GM12878 (cell line): ENCODE data around the gene SEC22C. TPM values are rescaled to one million over a fixed set of nuclear protein-coding genes. Genes with fewer than 3 reads are reported as not detected.

Experiments
- ATAC-seq: fragments of 200-7000 bp; cut with Tn5 transposase; 3 replicates; pipeline ENCODE4 v1.9.1; 2020; ENCODE audit warnings: mild to moderate bottlenecking, moderate library complexity
- BruUV-seq: library from RNA; stranded (reverse); fragments of 400-500 nt; replicated peaks from 2 replicates; lab custom pipeline; 2021; lab: Mats Ljungman, UMichigan
- CTCF ChIA-PET: fragments of 300-600 bp; sonication (Branson Sonifier 250); formaldehyde crosslinking; extraction: SDS; loops from one replicate; lab custom pipeline; 2021; ENCODE audit warnings: inconsistent platforms; lab: Yijun Ruan, JAX
- POLR2A ChIA-PET: fragments of 350-600 bp; formaldehyde crosslinking; extraction: SDS; loops from one replicate; lab custom pipeline; 2021; ENCODE audit warnings: inconsistent platforms; lab: Charles Lee
- RAD21 ChIA-PET: fragments of 300-600 bp; sonication (Branson Sonifier 250); formaldehyde crosslinking; loops from one replicate; lab custom pipeline; 2023; ENCODE audit warnings: antibody characterized with exemption; ENCODE audit not compliant: unreplicated experiment; lab: Charles Lee
- SMC1A ChIA-PET: fragments of 300-600 bp; sonication (Branson Sonifier 250); formaldehyde crosslinking; loops from one replicate; lab custom pipeline; 2023; ENCODE audit not compliant: unreplicated experiment, uncharacterized antibody; lab: Charles Lee
- DNase-seq: peaks from one replicate; pipeline ENCODE4 v3.0.0-alpha.2; 2011; ENCODE audit warnings: low read depth, low spot score
- FAIRE-seq: peaks from 3 replicates; lab custom pipeline; 2011; peaks lifted over from hg19 to GRCh38; lab: Jason Lieb, UNC
- H2AFZ ChIP-seq: 2 replicates; pipeline ENCODE4 v1.6.0; 2011; ENCODE audit warnings: low read depth, low read length, control low read depth; ENCODE audit not compliant: control insufficient read depth
- H3K27ac ChIP-seq: 2 replicates; pipeline ENCODE4 v1.5.1; 2011; ENCODE audit warnings: control low read depth; ENCODE audit not compliant: control insufficient read depth, insufficient read depth
- H3K27me3 ChIP-seq, 2 experiments: replicated peaks in 1 of 2; 2 replicates each; pipeline versions ENCODE4 v1.6.0 to v1.6.1; 2011; ENCODE audit warnings: low read length in 1 of 2; ENCODE audit not compliant: control insufficient read depth in 2 of 2, insufficient read depth in 2 of 2
- H3K36me3 ChIP-seq, 2 experiments: 2 replicates each; pipeline ENCODE4 v1.5.1; 2011; ENCODE audit warnings: low read length in 1 of 2; ENCODE audit not compliant: control insufficient read depth in 2 of 2, insufficient read depth in 2 of 2
- H3K4me1 ChIP-seq: 2 replicates; pipeline ENCODE4 v1.6.1; 2011; ENCODE audit warnings: mild to moderate bottlenecking, low read length, moderate library complexity, mixed read lengths; ENCODE audit not compliant: control insufficient read depth, insufficient read depth
- H3K4me2 ChIP-seq: 2 replicates; pipeline ENCODE4 v1.6.0; 2011; ENCODE audit warnings: control low read depth; ENCODE audit not compliant: control insufficient read depth, insufficient read depth
- H3K4me3 ChIP-seq: fragments of 200-600 bp; sonication (generic); 2 replicates; pipeline ENCODE4 v1.5.1; 2016
- H3K79me2 ChIP-seq: 2 replicates; pipeline ENCODE4 v1.6.0; 2011; ENCODE audit warnings: low read length; ENCODE audit not compliant: control insufficient read depth, insufficient read depth
- H3K9ac ChIP-seq: 2 replicates; pipeline ENCODE4 v1.8.0; 2011; ENCODE audit warnings: low read length, control low read depth, mixed read lengths; ENCODE audit not compliant: control insufficient read depth, insufficient read depth
- H3K9me3 ChIP-seq: replicated peaks from 3 replicates; pipeline ENCODE4 v1.5.1; 2011; ENCODE audit warnings: mild to moderate bottlenecking, low read length; ENCODE audit not compliant: control insufficient read depth, insufficient read depth
- H4K20me1 ChIP-seq: 2 replicates; pipeline ENCODE4 v1.6.0; 2011; ENCODE audit not compliant: control insufficient read depth, insufficient read depth
- ASH2L ChIP-seq: fragments of 300-600, 200-600 bp; sonication (generic); IDR thresholded peaks from 2 replicates; pipeline ENCODE4 v1.6.1; 2017; ENCODE audit warnings: low read depth, mild to moderate bottlenecking, borderline replicate concordance
- BHLHE40 ChIP-seq, 2 experiments: fragments of 450-650 bp in 1 of 2; IDR thresholded peaks; 2 replicates each; pipeline ENCODE4 v1.6.1; 2011 to 2017; ENCODE audit warnings: low read depth in 2 of 2, borderline replicate concordance in 1 of 2, improper control_type of control experiment in 1 of 2, low read length in 1 of 2, mild to moderate bottlenecking in 1 of 2
- IKZF1 ChIP-seq: fragments of 450-650 bp; conservative IDR thresholded peaks from 2 replicates; pipeline ENCODE4 v1.6.1; 2017; ENCODE audit warnings: antibody characterized with exemption, mild to moderate bottlenecking
- LARP7 ChIP-seq: fragments of 450-650 bp; IDR thresholded peaks from 2 replicates; pipeline ENCODE4 v1.6.1; 2017; ENCODE audit warnings: mild to moderate bottlenecking
- NR2C2 ChIP-seq: IDR thresholded peaks from 2 replicates; pipeline ENCODE4 v1.6.1; 2011; ENCODE audit warnings: borderline replicate concordance, low read depth; ENCODE audit not compliant: control insufficient read depth, insufficient read length
- SMC3 ChIP-seq: IDR thresholded peaks from 2 replicates; pipeline ENCODE4 v1.6.1; 2011; ENCODE audit warnings: low read length, improper control_type of control experiment, borderline replicate concordance
- SP1 ChIP-seq: IDR thresholded peaks from one replicate; pipeline ENCODE4 v1.6.1; 2011; ENCODE audit warnings: low read depth, low read length
- YBX1 ChIP-seq: fragments of 450-650 bp; IDR thresholded peaks from 2 replicates; pipeline ENCODE4 v1.6.1; 2016; ENCODE audit warnings: antibody characterized with exemption
- ZNF24 ChIP-seq: fragments of 450-650 bp; IDR thresholded peaks from 2 replicates; pipeline ENCODE4 v1.6.1; 2017; ENCODE audit warnings: antibody characterized with exemption, mild to moderate bottlenecking
- ZNF274 ChIP-seq: IDR thresholded peaks from one replicate; pipeline ENCODE4 v1.8.0; 2011; ENCODE audit not compliant: insufficient read length, insufficient read depth
- WGBS: methylation state at CpG from one replicate; pipeline ENCODE4 v1.1.6; 2016; ENCODE audit warnings: low lambda C conversion rate; ENCODE audit not compliant: insufficient replicate concordance, insufficient coverage; ENCODE audit errors: missing lambda C conversion rate; 5-methylcytosine and 5-hydroxymethylcytosine counted together
- in situ Hi-C: fragments of 300-500 bp; cut with MboI; formaldehyde crosslinking; loops from 9 replicates; pipeline ENCODE4 v1.14.3; 2018; ENCODE audit warnings: mixed read lengths
- intact Hi-C: fragments of 100-400 bp; cut with micrococcal nuclease; formaldehyde crosslinking; loops from one replicate; pipeline ENCODE4 v1.14.2; 2022; ENCODE audit not compliant: unreplicated experiment
- polyA plus RNA-seq, 11 experiments: library from polyadenylated mRNA; depleted of rRNA in 4 of 11; unstranded in 6 of 11; stranded (reverse) in 5 of 11; fragments of >200 nt; fragmentation: Nextera tagmentation in 4 of 11; fragmentation: Illumina TruSeq in 1 of 11; extraction: Ambion mirVana in 4 of 11; extraction: Trizol in 1 of 11; gene quantifications; 1 replicate in 1 of 11; 2 replicates in 10 of 11; pipeline versions ENCODE4 v1.2.1 to v1.2.3, GENCODE V29; 2011 to 2016; ENCODE audit warnings: inconsistent platforms in 2 of 11, missing spikeins in 2 of 11, low read depth in 1 of 11
- total RNA-seq, 4 experiments: library from RNA; depleted of rRNA in 3 of 4; stranded (reverse); fragments of >200 nt in 3 of 4; fragmentation: Illumina TruSeq in 1 of 4; extraction: Trizol in 1 of 4; gene quantifications; 2 replicates each; pipeline versions ENCODE4 v1.2.1 to v1.2.3, GENCODE V29; 2013 to 2021
- TF ChIP-seq, protein P1 (sequence below): IDR thresholded peaks from 2 replicates; pipeline ENCODE4 v1.6.1; 2012; ENCODE audit warnings: mild to moderate bottlenecking, low read depth, low read length
- TF ChIP-seq, protein P2 (sequence below): fragments of 450-650 bp; formaldehyde crosslinking; IDR thresholded peaks from 2 replicates; pipeline ENCODE4 v1.5.0; 2022; ENCODE audit warnings: mild to moderate bottlenecking, missing genetic modification characterization

SEC22C gene
- total and polyA plus RNA-seq, 10 of the 15 experiments (the other 5 are each of a cell fraction or from before 2014, with no cell fraction given), result 15.6 to 47.0 (median 39.1) TPM

DNA sequence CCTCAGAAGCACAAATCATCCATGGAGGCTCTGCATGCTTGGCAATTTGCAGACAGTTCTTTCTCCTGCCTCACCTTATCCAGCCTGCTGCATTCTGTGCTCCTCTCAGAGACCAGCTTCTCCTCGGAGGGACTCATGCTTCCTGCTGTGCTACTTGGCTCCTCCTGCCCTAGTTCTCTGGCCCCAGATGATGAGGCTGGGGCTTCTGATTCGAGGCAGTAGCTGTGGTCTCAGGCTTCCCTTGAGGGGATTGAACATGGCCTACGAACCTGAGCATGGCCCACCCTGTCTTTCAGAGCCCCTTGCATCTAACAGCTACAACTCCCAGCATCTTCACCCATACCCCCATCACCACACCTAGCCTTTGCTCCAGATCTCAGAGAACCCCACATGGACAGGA is 72.7 kb downstream of the SEC22C start:
- ChIA-PET RAD21 (no interaction called here), SMC1A (interaction anchor here (1.0 kb wide), 1 partner anchor 25 kb away, joined by 3 read pairs; no protein-coding TSS in a partner anchor)
- intact Hi-C loops, result no loop called here
- Histone ChIP-seq H3K9ac (no peak overlapping the region), H3K4me1 (no peaks in the 10 kb centered on the region), H3K79me2 (no peaks in the 10 kb centered on the region)
- no peak for ATAC-seq
- TF ChIP-seq ASH2L, result no peak
- no peak for TF ChIP-seq NR2C2
- no peak for TF ChIP-seq LARP7
- no peak for TF ChIP-seq SMC3
- TF ChIP-seq YBX1, result no peak
- TF ChIP-seq ZNF274, result no peak
- TF ChIP-seq, protein P1, sequence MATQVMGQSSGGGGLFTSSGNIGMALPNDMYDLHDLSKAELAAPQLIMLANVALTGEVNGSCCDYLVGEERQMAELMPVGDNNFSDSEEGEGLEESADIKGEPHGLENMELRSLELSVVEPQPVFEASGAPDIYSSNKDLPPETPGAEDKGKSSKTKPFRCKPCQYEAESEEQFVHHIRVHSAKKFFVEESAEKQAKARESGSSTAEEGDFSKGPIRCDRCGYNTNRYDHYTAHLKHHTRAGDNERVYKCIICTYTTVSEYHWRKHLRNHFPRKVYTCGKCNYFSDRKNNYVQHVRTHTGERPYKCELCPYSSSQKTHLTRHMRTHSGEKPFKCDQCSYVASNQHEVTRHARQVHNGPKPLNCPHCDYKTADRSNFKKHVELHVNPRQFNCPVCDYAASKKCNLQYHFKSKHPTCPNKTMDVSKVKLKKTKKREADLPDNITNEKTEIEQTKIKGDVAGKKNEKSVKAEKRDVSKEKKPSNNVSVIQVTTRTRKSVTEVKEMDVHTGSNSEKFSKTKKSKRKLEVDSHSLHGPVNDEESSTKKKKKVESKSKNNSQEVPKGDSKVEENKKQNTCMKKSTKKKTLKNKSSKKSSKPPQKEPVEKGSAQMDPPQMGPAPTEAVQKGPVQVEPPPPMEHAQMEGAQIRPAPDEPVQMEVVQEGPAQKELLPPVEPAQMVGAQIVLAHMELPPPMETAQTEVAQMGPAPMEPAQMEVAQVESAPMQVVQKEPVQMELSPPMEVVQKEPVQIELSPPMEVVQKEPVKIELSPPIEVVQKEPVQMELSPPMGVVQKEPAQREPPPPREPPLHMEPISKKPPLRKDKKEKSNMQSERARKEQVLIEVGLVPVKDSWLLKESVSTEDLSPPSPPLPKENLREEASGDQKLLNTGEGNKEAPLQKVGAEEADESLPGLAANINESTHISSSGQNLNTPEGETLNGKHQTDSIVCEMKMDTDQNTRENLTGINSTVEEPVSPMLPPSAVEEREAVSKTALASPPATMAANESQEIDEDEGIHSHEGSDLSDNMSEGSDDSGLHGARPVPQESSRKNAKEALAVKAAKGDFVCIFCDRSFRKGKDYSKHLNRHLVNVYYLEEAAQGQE, result no peak
- TF ChIP-seq ZNF24, result no peak
- TF ChIP-seq IKZF1, result no peak
- TF ChIP-seq, protein P2, sequence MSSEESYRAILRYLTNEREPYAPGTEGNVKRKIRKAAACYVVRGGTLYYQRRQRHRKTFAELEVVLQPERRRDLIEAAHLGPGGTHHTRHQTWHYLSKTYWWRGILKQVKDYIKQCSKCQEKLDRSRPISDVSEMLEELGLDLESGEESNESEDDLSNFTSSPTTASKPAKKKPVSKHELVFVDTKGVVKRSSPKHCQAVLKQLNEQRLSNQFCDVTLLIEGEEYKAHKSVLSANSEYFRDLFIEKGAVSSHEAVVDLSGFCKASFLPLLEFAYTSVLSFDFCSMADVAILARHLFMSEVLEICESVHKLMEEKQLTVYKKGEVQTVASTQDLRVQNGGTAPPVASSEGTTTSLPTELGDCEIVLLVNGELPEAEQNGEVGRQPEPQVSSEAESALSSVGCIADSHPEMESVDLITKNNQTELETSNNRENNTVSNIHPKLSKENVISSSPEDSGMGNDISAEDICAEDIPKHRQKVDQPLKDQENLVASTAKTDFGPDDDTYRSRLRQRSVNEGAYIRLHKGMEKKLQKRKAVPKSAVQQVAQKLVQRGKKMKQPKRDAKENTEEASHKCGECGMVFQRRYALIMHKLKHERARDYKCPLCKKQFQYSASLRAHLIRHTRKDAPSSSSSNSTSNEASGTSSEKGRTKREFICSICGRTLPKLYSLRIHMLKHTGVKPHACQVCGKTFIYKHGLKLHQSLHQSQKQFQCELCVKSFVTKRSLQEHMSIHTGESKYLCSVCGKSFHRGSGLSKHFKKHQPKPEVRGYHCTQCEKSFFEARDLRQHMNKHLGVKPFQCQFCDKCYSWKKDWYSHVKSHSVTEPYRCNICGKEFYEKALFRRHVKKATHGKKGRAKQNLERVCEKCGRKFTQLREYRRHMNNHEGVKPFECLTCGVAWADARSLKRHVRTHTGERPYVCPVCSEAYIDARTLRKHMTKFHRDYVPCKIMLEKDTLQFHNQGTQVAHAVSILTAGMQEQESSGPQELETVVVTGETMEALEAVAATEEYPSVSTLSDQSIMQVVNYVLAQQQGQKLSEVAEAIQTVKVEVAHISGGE (CRISPR knock-in tag), result no peak
- TF ChIP-seq BHLHE40 (IDR thresholded peaks at IDR 0.05; ENCODE audit: borderline replicate concordance in 1 of 2, low read depth in 2 of 2, low read length in 1 of 2), result no peak
- TF ChIP-seq SP1, result no peak
- TF ChIP-seq, all 136 proteins: peak for 0
- no peak for DNase-seq
- Histone ChIP-seq H3K9me3 (no peaks in the 10 kb centered on the region), H3K4me2 (no peak overlapping the region), H3K27me3 (0 out of 4 replicates have a peak, but pooled peaks cover 0 to 4% of the 10 kb centered on the region in 2 experiments), H3K27ac (no peak overlapping the region), H3K36me3 (no peaks in the 10 kb centered on the region), H2AFZ (no peak overlapping the region), H4K20me1 (no peaks in the 10 kb centered on the region), H3K4me3 (no peak overlapping the region)
- POLR2A ChIA-PET, result no interaction called here
- 2% methylated on average over 3 of the region's 3 CpGs for whole genome bisulfite sequencing
- CTCF ChIA-PET, result no interaction called here
- FAIRE-seq, result no peak
- no TSS peak for BruUV-seq
- in situ Hi-C loops, result no loop called here
